Osteoblast (primary cell): ENCODE results near the gene ZNF37A. TPM values are rescaled to one million over a fixed set of nuclear protein-coding genes. Genes with fewer than 3 reads are reported as not detected.

Source experiments
- DNase-seq: peaks from one replicate; pipeline ENCODE4 v3.0.0; 2011; ENCODE audit warnings: low spot score, mixed read lengths; ENCODE audit not compliant: insufficient read length; ENCODE audit errors: missing footprints
- H2AFZ ChIP-seq: 2 replicates; pipeline ENCODE4 v1.6.0; 2011; ENCODE audit warnings: mild to moderate bottlenecking, low read length
- H3K27ac ChIP-seq: 2 replicates; pipeline ENCODE4 v1.5.1; 2011; ENCODE audit warnings: mild to moderate bottlenecking, low read depth, low read length, moderate library complexity
- H3K27me3 ChIP-seq: 2 replicates; pipeline ENCODE4 v1.6.0; 2012; ENCODE audit warnings: mild to moderate bottlenecking, control low read depth, inconsistent platforms, low read length, moderate library complexity; ENCODE audit not compliant: insufficient read depth
- H3K36me3 ChIP-seq: 2 replicates; pipeline ENCODE4 v1.5.1; 2011; ENCODE audit warnings: mild to moderate bottlenecking, low read length, control low read depth, moderate library complexity; ENCODE audit not compliant: insufficient read depth
- H3K4me1 ChIP-seq: 2 replicates; pipeline ENCODE4 v1.5.1; 2011; ENCODE audit warnings: mild to moderate bottlenecking, low read length, control low read depth, moderate library complexity; ENCODE audit not compliant: insufficient read depth
- H3K4me2 ChIP-seq: 2 replicates; pipeline ENCODE4 v1.6.0; 2011; ENCODE audit warnings: mild to moderate bottlenecking, low read length; ENCODE audit not compliant: insufficient read depth
- H3K4me3 ChIP-seq: fragments of 200-600 bp; sonication (generic); 3 replicates; pipeline ENCODE4 v1.5.1; 2012; ENCODE audit warnings: mild to moderate bottlenecking, low read length, inconsistent platforms; ENCODE audit not compliant: insufficient read depth
- H3K79me2 ChIP-seq: 2 replicates; pipeline ENCODE4 v1.6.0; 2012; ENCODE audit warnings: mild to moderate bottlenecking, low read length, control low read depth, inconsistent platforms; ENCODE audit not compliant: insufficient read depth
- H3K9me3 ChIP-seq: 2 replicates; pipeline ENCODE4 v1.5.1; 2011; ENCODE audit warnings: low read depth, low read length, control low read depth
- H4K20me1 ChIP-seq: 2 replicates; pipeline ENCODE4 v1.6.0; 2012; ENCODE audit warnings: mild to moderate bottlenecking, low read length, control low read depth; ENCODE audit not compliant: insufficient read depth
- CTCF ChIP-seq: IDR thresholded peaks from 2 replicates; pipeline ENCODE4 v1.5.1; 2011; ENCODE audit warnings: mild to moderate bottlenecking, low read depth, low read length, moderate library complexity; ENCODE audit errors: extremely low read depth
- total RNA-seq: library from RNA; depleted of rRNA; stranded (reverse); fragments of >200 nt; gene quantifications from 2 replicates; pipeline ENCODE4 v1.2.3, GENCODE V29; 2012

Gene ZNF37A
- total RNA-seq, 1 donor: 15.6 TPM

- no peak for TF ChIP-seq CTCF
- peaks cover 33% of the 10 kb centered on the region for H3K36me3 ChIP-seq
- H3K4me1 ChIP-seq: no peaks in the 10 kb centered on the region
- H3K9me3 ChIP-seq: no peaks in the 10 kb centered on the region
- no peaks in the 10 kb centered on the region for H3K27me3 ChIP-seq
- H4K20me1 ChIP-seq: no peaks in the 10 kb centered on the region
- no peak overlapping the region for H3K4me2 ChIP-seq
- no peak for DNase-seq
- no peak overlapping the region for H2AFZ ChIP-seq
- no peaks in the 10 kb centered on the region for H3K79me2 ChIP-seq
- H3K27ac ChIP-seq: no peak overlapping the region
- no peak overlapping the region for H3K4me3 ChIP-seq
Measured at GRCh38 chr10:38102880-38103279, 8.7 kb downstream of the ZNF37A start.

GRCh38 chr10:38103756-38104155, 9.6 kb downstream of the ZNF37A start:
- Histone ChIP-seq H3K4me1 (no peaks in the 10 kb centered on the region), H4K20me1 (no peaks in the 10 kb centered on the region), H3K27ac (no peak overlapping the region), H3K79me2 (no peaks in the 10 kb centered on the region), H2AFZ (no peak overlapping the region), H3K9me3 (no peaks in the 10 kb centered on the region), H3K36me3 (peaks cover 26% of the 10 kb centered on the region), H3K27me3 (no peaks in the 10 kb centered on the region), H3K4me3 (no peak overlapping the region), H3K4me2 (no peak overlapping the region)
- no peak for TF ChIP-seq CTCF
- no peak for DNase-seq

GRCh38 chr10:38112159-38112558, 18.0 kb downstream of the ZNF37A start:
- TF ChIP-seq CTCF: no peak
- H3K9me3 ChIP-seq: peaks cover 11% of the 10 kb centered on the region
- no peaks in the 10 kb centered on the region for H3K4me1 ChIP-seq
- H3K27ac ChIP-seq: no peak overlapping the region
- H3K4me2 ChIP-seq: no peak overlapping the region
- H3K27me3 ChIP-seq: no peaks in the 10 kb centered on the region
- no peak overlapping the region for H3K4me3 ChIP-seq
- H2AFZ ChIP-seq: no peak overlapping the region
- DNase-seq: no peak
- H3K79me2 ChIP-seq: no peaks in the 10 kb centered on the region
- H3K36me3 ChIP-seq: peaks cover 27% of the 10 kb centered on the region
- H4K20me1 ChIP-seq: no peaks in the 10 kb centered on the region

GRCh38 chr10:38118072-38118807, 24.1 kb downstream of the ZNF37A start:
- H3K4me2 ChIP-seq: no peak overlapping the region
- H4K20me1 ChIP-seq: no peaks in the 10 kb centered on the region
- no peaks in the 10 kb centered on the region for H3K27me3 ChIP-seq
- H2AFZ ChIP-seq: no peak overlapping the region
- H3K36me3 ChIP-seq: peaks cover 41% of the 10 kb centered on the region
- H3K4me1 ChIP-seq: no peaks in the 10 kb centered on the region
- H3K79me2 ChIP-seq: no peaks in the 10 kb centered on the region
- no peak overlapping the region for H3K27ac ChIP-seq
- DNase-seq: no peak
- peaks cover 45% of the 10 kb centered on the region for H3K9me3 ChIP-seq
- no peak overlapping the region for H3K4me3 ChIP-seq
- TF ChIP-seq CTCF: no peak
